GM21526 (cell line): ENCODE measurements around the gene EFHB.
"Not testable (repeated sequence)": the region's sequence is repeated elsewhere in the genome, so short reads cannot be mapped to it uniquely, and the experiment has no call there.

ENCODE experiments used
- ATAC-seq: cut with Tn5 transposase; IDR thresholded peaks from one replicate; pipeline ENCODE4 v1.9.1; 2021; ENCODE audit warnings: moderate library complexity; ENCODE audit not compliant: unreplicated experiment, low FRiP score

The EFHB gene

GRCh38 chr3:19934098-19934566 lies at the start of gene EFHB:
EFHB (minus strand) TSS chr3:19934217; CDS start chr3:19934018, 199 bp downstream.
- no peak for ATAC-seq

- no peak for ATAC-seq
Measured at GRCh38 chr3:19972054-19972453, 38.0 kb upstream of the EFHB start.

- no peak for ATAC-seq
Measured at GRCh38 chr3:19970327-19970726, 36.3 kb upstream of the EFHB start.

GRCh38 chr3:19967812-19968211 lies 33.8 kb upstream of the EFHB start:
- no peak for ATAC-seq

GRCh38 chr3:19967208-19967607 lies 33.2 kb upstream of the EFHB start:
- ATAC-seq, result no peak

GRCh38 chr3:19961960-19962359 lies 27.9 kb upstream of the EFHB start:
- no peak for ATAC-seq

GRCh38 chr3:19960696-19961095 lies 26.7 kb upstream of the EFHB start:
- ATAC-seq, result no peak

- ATAC-seq, result no peak
Measured at GRCh38 chr3:19959505-19959904, 25.5 kb upstream of the EFHB start.

GRCh38 chr3:19957354-19957753 lies 23.3 kb upstream of the EFHB start:
- ATAC-seq, result not testable (repeated sequence)

- ATAC-seq, result no peak
Measured at GRCh38 chr3:19954676-19955075, 20.7 kb upstream of the EFHB start.

GRCh38 chr3:19950316-19950715 lies 16.3 kb upstream of the EFHB start:
- no peak for ATAC-seq

- ATAC-seq, result no peak
Measured at GRCh38 chr3:19948226-19948591, 14.2 kb upstream of the EFHB start.

GRCh38 chr3:19947549-19948225 lies 13.7 kb upstream of the EFHB start:
- peak; percentile 25 for ATAC-seq

- peak; percentile 96 for ATAC-seq
Measured at GRCh38 chr3:19946832-19947548, 13.0 kb upstream of the EFHB start, which contains the start of gene RAB5A. RAB5A (plus strand) TSS chr3:19947097; CDS start chr3:19950899, 3,802 bp downstream.

GRCh38 chr3:19945969-19946831 lies 12.2 kb upstream of the EFHB start:
- ATAC-seq, result peak; percentile 5

GRCh38 chr3:19945534-19945933 lies 11.5 kb upstream of the EFHB start:
- ATAC-seq, result no peak

GRCh38 chr3:19940643-19941042 lies 6.6 kb upstream of the EFHB start:
- ATAC-seq, result no peak

GRCh38 chr3:19938295-19938627 lies 4.2 kb upstream of the EFHB start:
- ATAC-seq, result no peak

GRCh38 chr3:19937459-19938294 lies 3.7 kb upstream of the EFHB start:
- no peak for ATAC-seq

- ATAC-seq, result no peak
Measured at GRCh38 chr3:19932422-19932821, 1.6 kb downstream of the EFHB start.
